SK-N-SH treated with all-trans-retinoic acid at 6 μM for 48 hours (cell line): ENCODE measurements around the gene CYTL1.

Experiments
- ARNTL ChIP-seq: fragments of 450-650 bp; formaldehyde crosslinking; IDR thresholded peaks from 2 replicates; pipeline ENCODE4 v1.5.0; 2020; ENCODE audit warnings: low read depth, mild to moderate bottlenecking, moderate library complexity, borderline replicate concordance
- BACH2 ChIP-seq: fragments of 250-450 bp; sonication (Bioruptor Pico); IDR thresholded peaks from 2 replicates; pipeline ENCODE4 v1.9.0; 2021; ENCODE audit warnings: mild to moderate bottlenecking, borderline replicate concordance
- ESRRG ChIP-seq: fragments of 250-450 bp; sonication (Bioruptor Pico); IDR thresholded peaks from 2 replicates; pipeline ENCODE4 v1.6.1; 2021; ENCODE audit warnings: mild to moderate bottlenecking
- OSR1 ChIP-seq: fragments of 250-450 bp; sonication (Bioruptor Pico); IDR thresholded peaks from 2 replicates; pipeline ENCODE4 v1.8.0; 2022; ENCODE audit warnings: moderate library complexity, mild to moderate bottlenecking, inconsistent platforms
- RARB ChIP-seq: fragments of 250-450 bp; sonication (Bioruptor Pico); IDR thresholded peaks from 2 replicates; pipeline ENCODE4 v1.8.0; 2021; ENCODE audit warnings: mild to moderate bottlenecking, moderate library complexity
- ZFP3 ChIP-seq: fragments of 250-450 bp; sonication (Bioruptor Pico); IDR thresholded peaks from 2 replicates; pipeline ENCODE4 v1.5.0; 2020; ENCODE audit warnings: mild to moderate bottlenecking, moderate library complexity
- ZNF565 ChIP-seq: fragments of 450-650 bp; formaldehyde crosslinking; conservative IDR thresholded peaks from 2 replicates; pipeline ENCODE4 v1.5.0; 2020; ENCODE audit warnings: low read depth, mild to moderate bottlenecking, moderate library complexity
- ZNF70 ChIP-seq: fragments of 450-650 bp; formaldehyde crosslinking; IDR thresholded peaks from 2 replicates; pipeline ENCODE4 v1.5.0; 2020; ENCODE audit warnings: mild to moderate bottlenecking, moderate library complexity
- TF ChIP-seq, protein P1 (sequence below): fragments of 250-450 bp; sonication (Bioruptor Pico); IDR thresholded peaks from 2 replicates; pipeline ENCODE4 v1.5.1; 2020; ENCODE audit warnings: low read depth, mild to moderate bottlenecking, moderate library complexity
- TF ChIP-seq, protein P2 (sequence below): fragments of 250-450 bp; sonication (Bioruptor Pico); IDR thresholded peaks from 2 replicates; pipeline ENCODE4 v1.8.0; 2020; ENCODE audit warnings: mild to moderate bottlenecking, moderate library complexity, borderline replicate concordance
- TF ChIP-seq, protein P3 (sequence below): fragments of 250-450 bp; sonication (Bioruptor Pico); IDR thresholded peaks from 2 replicates; pipeline ENCODE4 v1.8.0; 2021; ENCODE audit warnings: low read depth, mild to moderate bottlenecking, moderate library complexity, borderline replicate concordance

DNA sequence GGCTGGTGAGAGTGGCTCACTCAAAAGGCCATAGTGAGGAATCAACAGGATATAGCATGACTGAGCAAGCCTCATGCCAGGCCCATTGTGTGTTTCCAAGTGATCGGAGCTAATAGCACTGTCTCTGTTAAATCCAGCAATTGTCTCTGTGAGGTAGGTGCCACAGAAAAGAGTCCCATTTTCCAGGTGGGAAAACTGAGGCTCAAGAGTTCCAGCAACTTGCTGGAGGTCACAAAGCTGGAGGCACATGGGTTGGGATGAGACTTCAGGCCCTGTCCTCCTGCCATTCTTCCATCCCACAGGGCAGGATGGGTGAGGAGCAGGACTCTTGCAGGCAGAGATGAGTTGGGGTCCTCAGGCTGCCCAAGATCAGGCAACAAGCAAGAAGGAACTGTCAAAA lies 1.1 kb upstream of the CYTL1 start:
- TF ChIP-seq RARB (CRISPR knock-in tag), result no peak
- TF ChIP-seq ESRRG (CRISPR knock-in tag), result no peak
- no peak for TF ChIP-seq ZFP3 (CRISPR knock-in tag)
- TF ChIP-seq BACH2 (CRISPR knock-in tag), result no peak
- no peak for TF ChIP-seq ARNTL (CRISPR knock-in tag)
- TF ChIP-seq ZNF70 (CRISPR knock-in tag), result no peak
- TF ChIP-seq, protein P1, sequence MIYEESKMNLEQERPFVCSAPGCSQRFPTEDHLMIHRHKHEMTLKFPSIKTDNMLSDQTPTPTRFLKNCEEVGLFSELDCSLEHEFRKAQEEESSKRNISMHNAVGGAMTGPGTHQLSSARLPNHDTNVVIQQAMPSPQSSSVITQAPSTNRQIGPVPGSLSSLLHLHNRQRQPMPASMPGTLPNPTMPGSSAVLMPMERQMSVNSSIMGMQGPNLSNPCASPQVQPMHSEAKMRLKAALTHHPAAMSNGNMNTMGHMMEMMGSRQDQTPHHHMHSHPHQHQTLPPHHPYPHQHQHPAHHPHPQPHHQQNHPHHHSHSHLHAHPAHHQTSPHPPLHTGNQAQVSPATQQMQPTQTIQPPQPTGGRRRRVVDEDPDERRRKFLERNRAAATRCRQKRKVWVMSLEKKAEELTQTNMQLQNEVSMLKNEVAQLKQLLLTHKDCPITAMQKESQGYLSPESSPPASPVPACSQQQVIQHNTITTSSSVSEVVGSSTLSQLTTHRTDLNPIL, result no peak
- TF ChIP-seq, protein P2, sequence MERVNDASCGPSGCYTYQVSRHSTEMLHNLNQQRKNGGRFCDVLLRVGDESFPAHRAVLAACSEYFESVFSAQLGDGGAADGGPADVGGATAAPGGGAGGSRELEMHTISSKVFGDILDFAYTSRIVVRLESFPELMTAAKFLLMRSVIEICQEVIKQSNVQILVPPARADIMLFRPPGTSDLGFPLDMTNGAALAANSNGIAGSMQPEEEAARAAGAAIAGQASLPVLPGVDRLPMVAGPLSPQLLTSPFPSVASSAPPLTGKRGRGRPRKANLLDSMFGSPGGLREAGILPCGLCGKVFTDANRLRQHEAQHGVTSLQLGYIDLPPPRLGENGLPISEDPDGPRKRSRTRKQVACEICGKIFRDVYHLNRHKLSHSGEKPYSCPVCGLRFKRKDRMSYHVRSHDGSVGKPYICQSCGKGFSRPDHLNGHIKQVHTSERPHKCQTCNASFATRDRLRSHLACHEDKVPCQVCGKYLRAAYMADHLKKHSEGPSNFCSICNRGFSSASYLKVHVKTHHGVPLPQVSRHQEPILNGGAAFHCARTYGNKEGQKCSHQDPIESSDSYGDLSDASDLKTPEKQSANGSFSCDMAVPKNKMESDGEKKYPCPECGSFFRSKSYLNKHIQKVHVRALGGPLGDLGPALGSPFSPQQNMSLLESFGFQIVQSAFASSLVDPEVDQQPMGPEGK (CRISPR knock-in tag), result no peak
- no peak for TF ChIP-seq OSR1 (CRISPR knock-in tag)
- TF ChIP-seq, protein P3, sequence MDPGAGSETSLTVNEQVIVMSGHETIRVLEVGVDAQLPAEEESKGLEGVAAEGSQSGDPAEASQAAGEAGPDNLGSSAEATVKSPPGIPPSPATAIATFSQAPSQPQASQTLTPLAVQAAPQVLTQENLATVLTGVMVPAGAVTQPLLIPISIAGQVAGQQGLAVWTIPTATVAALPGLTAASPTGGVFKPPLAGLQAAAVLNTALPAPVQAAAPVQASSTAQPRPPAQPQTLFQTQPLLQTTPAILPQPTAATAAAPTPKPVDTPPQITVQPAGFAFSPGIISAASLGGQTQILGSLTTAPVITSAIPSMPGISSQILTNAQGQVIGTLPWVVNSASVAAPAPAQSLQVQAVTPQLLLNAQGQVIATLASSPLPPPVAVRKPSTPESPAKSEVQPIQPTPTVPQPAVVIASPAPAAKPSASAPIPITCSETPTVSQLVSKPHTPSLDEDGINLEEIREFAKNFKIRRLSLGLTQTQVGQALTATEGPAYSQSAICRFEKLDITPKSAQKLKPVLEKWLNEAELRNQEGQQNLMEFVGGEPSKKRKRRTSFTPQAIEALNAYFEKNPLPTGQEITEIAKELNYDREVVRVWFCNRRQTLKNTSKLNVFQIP (CRISPR knock-in tag), result no peak
- TF ChIP-seq ZNF565, result no peak
